ENCODE data around the gene IRS2.

GRCh38 chr13:109795011-109795410 lies 8.6 kb upstream of the IRS2 start:
- TF ChIP-seq TAF7 (optimal IDR thresholded peaks at IDR 0.05; ENCODE audit: borderline replicate concordance, low read depth, low read length) = no peak
- TF ChIP-seq MAFK (IDR thresholded peaks at IDR 0.05; ENCODE audit: low read depth, low read length) = no peak
- TF ChIP-seq, protein P1, sequence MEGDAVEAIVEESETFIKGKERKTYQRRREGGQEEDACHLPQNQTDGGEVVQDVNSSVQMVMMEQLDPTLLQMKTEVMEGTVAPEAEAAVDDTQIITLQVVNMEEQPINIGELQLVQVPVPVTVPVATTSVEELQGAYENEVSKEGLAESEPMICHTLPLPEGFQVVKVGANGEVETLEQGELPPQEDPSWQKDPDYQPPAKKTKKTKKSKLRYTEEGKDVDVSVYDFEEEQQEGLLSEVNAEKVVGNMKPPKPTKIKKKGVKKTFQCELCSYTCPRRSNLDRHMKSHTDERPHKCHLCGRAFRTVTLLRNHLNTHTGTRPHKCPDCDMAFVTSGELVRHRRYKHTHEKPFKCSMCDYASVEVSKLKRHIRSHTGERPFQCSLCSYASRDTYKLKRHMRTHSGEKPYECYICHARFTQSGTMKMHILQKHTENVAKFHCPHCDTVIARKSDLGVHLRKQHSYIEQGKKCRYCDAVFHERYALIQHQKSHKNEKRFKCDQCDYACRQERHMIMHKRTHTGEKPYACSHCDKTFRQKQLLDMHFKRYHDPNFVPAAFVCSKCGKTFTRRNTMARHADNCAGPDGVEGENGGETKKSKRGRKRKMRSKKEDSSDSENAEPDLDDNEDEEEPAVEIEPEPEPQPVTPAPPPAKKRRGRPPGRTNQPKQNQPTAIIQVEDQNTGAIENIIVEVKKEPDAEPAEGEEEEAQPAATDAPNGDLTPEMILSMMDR (IDR thresholded peaks at IDR 0.05; ENCODE audit: control extremely low read depth in 1 of 3, insufficient read depth in 1 of 3, low read depth in 1 of 3, low read length in 3 of 3) = no peak
- no peak for TF ChIP-seq BACH1 (IDR thresholded peaks at IDR 0.05; ENCODE audit: low read length)
- no peak for TF ChIP-seq RNF2 (IDR thresholded peaks at IDR 0.05; ENCODE audit: borderline replicate concordance, low read depth, low read length, missing control alignments, poor library complexity, severe bottlenecking)
- no peak for TF ChIP-seq POLR2A (IDR thresholded peaks at IDR 0.05; ENCODE audit: control extremely low read depth in 1 of 2, low read depth in 2 of 2, low read length in 2 of 2)
- TF ChIP-seq RXRA (IDR thresholded peaks at IDR 0.05; ENCODE audit: insufficient read depth, low read depth, low read length) = no peak
- no peak for TF ChIP-seq SIX5 (IDR thresholded peaks at IDR 0.05; ENCODE audit: low read depth, low read length)
- TF ChIP-seq BRCA1 (IDR thresholded peaks at IDR 0.05; ENCODE audit: low read depth, low read length) = no peak
- no peak for TF ChIP-seq CBX8 (IDR thresholded peaks at IDR 0.05; ENCODE audit: borderline replicate concordance, low read depth, low read length)
- no peak for TF ChIP-seq EP300 (IDR thresholded peaks at IDR 0.05; ENCODE audit: borderline replicate concordance in 1 of 2, low read depth in 2 of 2, low read length in 2 of 2)

Measured in H1 (cell line).